ENCODE data around the gene CHD5. TPM values are rescaled to one million over a fixed set of nuclear protein-coding genes. Genes with fewer than 3 reads are reported as not detected.

Gene CHD5
- total RNA-seq, 1 donor from 2014 or later = 4.9 TPM

DNA sequence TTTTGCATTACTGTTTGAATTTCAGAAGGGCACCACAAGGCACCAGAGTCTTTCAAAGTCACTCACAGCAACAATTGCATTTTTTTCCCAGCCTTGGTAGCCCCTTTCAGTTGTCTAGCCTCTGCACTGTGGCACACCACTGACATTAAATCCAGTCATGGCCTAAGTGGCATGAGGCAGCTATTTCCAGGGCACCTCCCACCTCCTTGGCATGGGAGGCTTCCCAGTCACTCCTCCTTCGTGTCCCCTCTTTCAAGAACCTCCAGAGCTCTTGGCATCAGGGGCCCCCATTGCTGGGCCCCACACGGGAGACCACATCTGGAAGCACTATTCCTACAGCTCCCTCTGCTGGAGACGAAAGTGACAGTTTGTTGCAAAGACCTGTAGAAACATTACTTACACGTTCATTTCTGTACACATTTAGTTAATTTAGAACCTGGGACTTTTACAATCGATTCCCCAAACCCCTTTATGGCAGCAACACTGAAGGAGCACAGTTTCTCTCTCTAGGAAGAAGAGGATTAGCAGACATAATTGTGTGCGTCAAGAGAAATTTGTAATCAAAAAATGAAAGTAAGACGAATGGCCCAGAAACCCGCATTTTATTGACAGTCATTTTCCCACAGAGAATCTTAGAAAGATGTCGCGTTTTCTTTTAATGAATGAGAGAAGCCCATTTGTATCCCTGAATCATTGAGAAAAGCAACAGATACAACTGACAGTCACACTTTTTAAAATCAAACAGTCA, 5.7 kb upstream of the CHD5 start:
- H3K4me3 Mint-ChIP-seq = no peak overlapping the region
- peak overlapping the region; percentile 80 for H3K27ac Mint-ChIP-seq
- H3K9me3 Mint-ChIP-seq = no peaks in the 10 kb centered on the region
- TF ChIP-seq CTCF (IDR thresholded peaks at IDR 0.05; ENCODE audit: unreplicated experiment) = peak; percentile 35
- H3K36me3 Mint-ChIP-seq = peaks cover 15% of the 10 kb centered on the region
- no peak for DNase-seq (ENCODE audit: low spot score in 2 of 2, unreplicated experiment in 2 of 2)
- H3K27me3 Mint-ChIP-seq (ENCODE audit: low read depth) = peaks cover 16% of the 10 kb centered on the region
- peaks cover 26% of the 10 kb centered on the region for H3K4me1 Mint-ChIP-seq

DNA sequence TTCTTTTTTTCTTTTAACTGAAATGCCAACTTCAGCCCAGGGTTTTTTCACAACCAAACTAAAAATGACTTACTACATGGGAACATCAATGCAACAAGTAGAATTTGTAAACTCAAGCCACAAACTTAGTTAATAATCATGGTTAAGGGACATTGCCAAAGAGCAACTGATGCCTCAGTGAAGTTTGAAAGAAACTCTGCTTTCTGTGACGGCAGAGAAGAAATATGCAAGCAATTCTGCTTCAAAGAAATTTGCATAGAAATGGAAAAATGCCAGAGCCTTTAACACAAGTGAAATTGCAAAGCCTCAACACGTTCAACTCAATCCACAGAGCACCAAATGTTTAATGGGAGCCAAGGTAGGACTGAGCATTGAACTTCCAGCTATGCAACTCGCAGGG, 5.0 kb upstream of the CHD5 start:
- no peak for DNase-seq (ENCODE audit: low spot score in 2 of 2, unreplicated experiment in 2 of 2)
- Mint-ChIP-seq H3K9me3 (no peaks in the 10 kb centered on the region), H3K4me3 (no peak overlapping the region)

GRCh38 chr1:6184083-6184783, 4.1 kb upstream of the CHD5 start:
- Mint-ChIP-seq H3K27ac (peak overlapping the region; percentile 80), H3K9me3 (no peaks in the 10 kb centered on the region), H3K27me3 (ENCODE audit: low read depth) (peaks cover 19% of the 10 kb centered on the region), H3K4me3 (no peak overlapping the region), H3K4me1 (peaks cover 29% of the 10 kb centered on the region), H3K36me3 (peaks cover 10% of the 10 kb centered on the region)
- DNase-seq (ENCODE audit: low spot score in 2 of 2, unreplicated experiment in 2 of 2) = no peak
- no peak for TF ChIP-seq CTCF (IDR thresholded peaks at IDR 0.05; ENCODE audit: unreplicated experiment)

More for the DNA sequence above, 5.0 kb upstream of the CHD5 start:
- Mint-ChIP-seq H3K27ac (peak overlapping the region; percentile 80), H3K36me3 (peaks cover 14% of the 10 kb centered on the region), H3K27me3 (ENCODE audit: low read depth) (peaks cover 19% of the 10 kb centered on the region), H3K4me1 (peaks cover 29% of the 10 kb centered on the region)
- TF ChIP-seq CTCF (IDR thresholded peaks at IDR 0.05; ENCODE audit: unreplicated experiment) = no peak

GRCh38 chr1:6183520-6183989, 3.4 kb upstream of the CHD5 start:
- no peak overlapping the region for H3K4me3 Mint-ChIP-seq
- TF ChIP-seq CTCF (IDR thresholded peaks at IDR 0.05; ENCODE audit: unreplicated experiment) = no peak
- DNase-seq (ENCODE audit: low spot score in 2 of 2, unreplicated experiment in 2 of 2) = no peak
- H3K9me3 Mint-ChIP-seq = no peaks in the 10 kb centered on the region
- H3K27ac Mint-ChIP-seq = no peak overlapping the region
- H3K4me1 Mint-ChIP-seq = peaks cover 32% of the 10 kb centered on the region
- H3K36me3 Mint-ChIP-seq = peaks cover 7% of the 10 kb centered on the region
- peaks cover 19% of the 10 kb centered on the region for H3K27me3 Mint-ChIP-seq (ENCODE audit: low read depth)

DNA sequence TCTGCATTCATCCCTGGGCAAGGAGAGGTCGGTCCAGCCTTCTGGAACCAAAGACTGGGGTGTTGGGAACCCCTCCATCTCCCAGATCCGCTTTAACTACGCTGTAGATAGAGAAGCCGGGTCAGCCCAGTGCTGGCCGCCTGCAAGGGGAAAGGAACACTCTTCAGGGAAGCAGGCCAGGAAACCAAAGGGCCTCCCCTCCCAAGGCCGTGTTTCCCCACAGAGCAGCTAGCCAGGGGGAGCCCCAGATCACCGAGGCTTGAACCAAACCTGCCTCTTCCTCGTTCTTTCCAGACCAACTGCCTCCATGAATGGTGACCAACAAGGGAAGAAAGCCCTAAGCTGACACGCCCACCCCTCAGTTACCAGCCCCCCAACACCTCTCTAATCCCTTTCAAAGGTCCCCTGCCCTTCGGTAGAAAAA, 1.2 kb upstream of the CHD5 start:
- no peak for DNase-seq (ENCODE audit: low spot score in 2 of 2, unreplicated experiment in 2 of 2)
- TF ChIP-seq CTCF (IDR thresholded peaks at IDR 0.05; ENCODE audit: unreplicated experiment) = no peak
- H3K4me3 Mint-ChIP-seq = peak overlapping the region; percentile 66
- H3K9me3 Mint-ChIP-seq = no peaks in the 10 kb centered on the region
- H3K27ac Mint-ChIP-seq = peak overlapping the region; percentile 50
- peaks cover 37% of the 10 kb centered on the region for H3K4me1 Mint-ChIP-seq
- H3K27me3 Mint-ChIP-seq (ENCODE audit: low read depth) = peaks cover 19% of the 10 kb centered on the region
- peaks cover 5% of the 10 kb centered on the region for H3K36me3 Mint-ChIP-seq

All from mesothelial cell of epicardium (in vitro differentiated cells).